K562 (cell line): ENCODE measurements around the gene KLK3. TPM values are rescaled to one million over a fixed set of nuclear protein-coding genes. Genes with fewer than 3 reads are reported as not detected.

ENCODE experiments used
- CC2D1A ChIP-seq: fragments of 450-650 bp; IDR thresholded peaks from 2 replicates; pipeline ENCODE4 v1.6.1; 2017; ENCODE audit warnings: mild to moderate bottlenecking
- ELF2 ChIP-seq: fragments of 250-450 bp; sonication (Bioruptor Pico); IDR thresholded peaks from 2 replicates; pipeline ENCODE4 v1.5.0; 2021; ENCODE audit warnings: mild to moderate bottlenecking
- L3MBTL2 ChIP-seq: fragments of 450-650 bp; IDR thresholded peaks from 2 replicates; pipeline ENCODE4 v1.6.1; 2016; ENCODE audit warnings: mild to moderate bottlenecking, moderate library complexity
- TAF15 ChIP-seq: fragments of 200-400 bp; formaldehyde crosslinking; IDR thresholded peaks from 2 replicates; pipeline ENCODE4 v1.6.1; 2017; ENCODE audit warnings: mild to moderate bottlenecking, low read depth, low read length, moderate library complexity
- polyA plus RNA-seq, 8 experiments: library from polyadenylated mRNA; depleted of rRNA in 4 of 8; stranded (reverse) in 5 of 8; unstranded in 3 of 8; fragments of >200 nt; fragmentation: Nextera tagmentation in 2 of 8; fragmentation: Illumina TruSeq in 1 of 8; extraction: Ambion mirVana in 2 of 8; extraction: Trizol in 1 of 8; gene quantifications; 2 replicates each; pipeline versions ENCODE4 v1.2.1 to v1.2.3, GENCODE V29; 2011 to 2014; ENCODE audit warnings: inconsistent platforms in 1 of 8, missing spikeins in 1 of 8
- total RNA-seq, 7 experiments: library from RNA; depleted of rRNA in 6 of 7; stranded (reverse); fragments of >200 nt in 6 of 7; fragmentation: Illumina TruSeq in 2 of 7; extraction: Trizol in 2 of 7; gene quantifications; 2 replicates each; pipeline versions ENCODE4 v1.2.1 to v1.2.3, GENCODE V29; 2011 to 2021; ENCODE audit warnings: low replicate concordance in 1 of 7
- TF ChIP-seq, protein P1 (sequence below), 2 experiments: fragments of 450-650 bp in 1 of 2; sonication (generic) in 1 of 2; formaldehyde crosslinking in 1 of 2; IDR thresholded peaks; 2 replicates each; pipeline versions ENCODE4 v1.7.1 to v1.9.0; 2016 to 2022; ENCODE audit warnings: inconsistent platforms in 1 of 2, mild to moderate bottlenecking in 1 of 2, missing genetic modification reagents in 1 of 2
- TF ChIP-seq, protein P2 (sequence below): sonication (generic); formaldehyde crosslinking; IDR thresholded peaks from 2 replicates; pipeline ENCODE4 v1.8.0; 2022; ENCODE audit warnings: mild to moderate bottlenecking, missing genetic modification reagents
- TF ChIP-seq, protein P3 (sequence below): fragments of 250-450 bp; sonication (Bioruptor Pico); IDR thresholded peaks from 2 replicates; pipeline ENCODE4 v1.5.0; 2021; ENCODE audit warnings: mild to moderate bottlenecking, borderline replicate concordance
- TF ChIP-seq, protein P4 (sequence below): sonication (generic); formaldehyde crosslinking; IDR thresholded peaks from 2 replicates; pipeline ENCODE4 v1.8.0; 2022; ENCODE audit warnings: mild to moderate bottlenecking, low read depth, missing genetic modification reagents

The KLK3 gene
- total and polyA plus RNA-seq, 9 of the 15 experiments (the other 6 are each of a cell fraction or from before 2014, with no cell fraction given), result not detected

DNA sequence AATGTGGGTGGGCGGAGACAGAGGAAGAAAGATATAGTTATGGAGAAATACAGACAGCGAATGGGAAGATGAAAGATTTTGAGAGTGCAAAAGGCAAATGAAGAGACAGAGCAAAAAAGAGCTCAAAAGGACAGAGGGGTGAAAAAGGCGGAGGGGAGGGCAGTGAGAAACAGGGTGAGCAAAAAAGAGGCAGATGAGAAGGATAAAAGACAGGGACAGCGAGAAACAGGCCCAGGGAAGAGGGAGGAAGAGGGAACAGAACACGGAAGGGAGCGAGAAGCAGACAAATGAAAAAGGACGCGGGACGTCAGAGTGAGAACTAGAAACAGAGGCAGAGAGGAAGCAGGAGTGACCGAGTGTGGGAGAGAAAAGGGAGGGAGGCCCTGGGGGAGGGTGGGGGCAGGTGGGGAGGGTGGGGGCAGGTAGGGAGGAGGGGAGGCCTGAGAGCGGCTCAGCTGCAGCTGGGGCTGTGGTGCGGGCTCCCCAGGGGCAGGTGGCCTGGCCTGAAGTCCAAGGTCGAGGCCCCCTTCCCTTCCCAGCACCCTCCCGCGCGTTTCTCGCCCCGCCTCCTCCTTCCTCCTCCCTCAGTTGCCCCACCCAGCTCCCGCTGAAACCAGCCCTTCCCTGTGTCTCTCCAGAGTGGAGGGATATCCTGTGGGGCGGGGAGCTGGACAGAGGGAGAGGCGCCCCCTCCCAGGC lies 34.0 kb upstream of the KLK3 start (continued):
- TF ChIP-seq, protein P1, sequence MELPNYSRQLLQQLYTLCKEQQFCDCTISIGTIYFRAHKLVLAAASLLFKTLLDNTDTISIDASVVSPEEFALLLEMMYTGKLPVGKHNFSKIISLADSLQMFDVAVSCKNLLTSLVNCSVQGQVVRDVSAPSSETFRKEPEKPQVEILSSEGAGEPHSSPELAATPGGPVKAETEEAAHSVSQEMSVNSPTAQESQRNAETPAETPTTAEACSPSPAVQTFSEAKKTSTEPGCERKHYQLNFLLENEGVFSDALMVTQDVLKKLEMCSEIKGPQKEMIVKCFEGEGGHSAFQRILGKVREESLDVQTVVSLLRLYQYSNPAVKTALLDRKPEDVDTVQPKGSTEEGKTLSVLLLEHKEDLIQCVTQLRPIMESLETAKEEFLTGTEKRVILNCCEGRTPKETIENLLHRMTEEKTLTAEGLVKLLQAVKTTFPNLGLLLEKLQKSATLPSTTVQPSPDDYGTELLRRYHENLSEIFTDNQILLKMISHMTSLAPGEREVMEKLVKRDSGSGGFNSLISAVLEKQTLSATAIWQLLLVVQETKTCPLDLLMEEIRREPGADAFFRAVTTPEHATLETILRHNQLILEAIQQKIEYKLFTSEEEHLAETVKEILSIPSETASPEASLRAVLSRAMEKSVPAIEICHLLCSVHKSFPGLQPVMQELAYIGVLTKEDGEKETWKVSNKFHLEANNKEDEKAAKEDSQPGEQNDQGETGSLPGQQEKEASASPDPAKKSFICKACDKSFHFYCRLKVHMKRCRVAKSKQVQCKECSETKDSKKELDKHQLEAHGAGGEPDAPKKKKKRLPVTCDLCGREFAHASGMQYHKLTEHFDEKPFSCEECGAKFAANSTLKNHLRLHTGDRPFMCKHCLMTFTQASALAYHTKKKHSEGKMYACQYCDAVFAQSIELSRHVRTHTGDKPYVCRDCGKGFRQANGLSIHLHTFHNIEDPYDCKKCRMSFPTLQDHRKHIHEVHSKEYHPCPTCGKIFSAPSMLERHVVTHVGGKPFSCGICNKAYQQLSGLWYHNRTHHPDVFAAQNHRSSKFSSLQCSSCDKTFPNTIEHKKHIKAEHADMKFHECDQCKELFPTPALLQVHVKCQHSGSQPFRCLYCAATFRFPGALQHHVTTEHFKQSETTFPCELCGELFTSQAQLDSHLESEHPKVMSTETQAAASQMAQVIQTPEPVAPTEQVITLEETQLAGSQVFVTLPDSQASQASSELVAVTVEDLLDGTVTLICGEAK (IDR thresholded peaks at IDR 0.05), result peak; percentile 72
- TF ChIP-seq, protein P1 (CRISPR knock-in tag; IDR thresholded peaks at IDR 0.05), result no peak
- TF ChIP-seq L3MBTL2 (peak; percentile 90), TAF15 (no peak), CC2D1A (peak; percentile 20; the same call in 1 of the 2 replicates), ELF2 (CRISPR knock-in tag) (no peak)
- TF ChIP-seq, protein P2, sequence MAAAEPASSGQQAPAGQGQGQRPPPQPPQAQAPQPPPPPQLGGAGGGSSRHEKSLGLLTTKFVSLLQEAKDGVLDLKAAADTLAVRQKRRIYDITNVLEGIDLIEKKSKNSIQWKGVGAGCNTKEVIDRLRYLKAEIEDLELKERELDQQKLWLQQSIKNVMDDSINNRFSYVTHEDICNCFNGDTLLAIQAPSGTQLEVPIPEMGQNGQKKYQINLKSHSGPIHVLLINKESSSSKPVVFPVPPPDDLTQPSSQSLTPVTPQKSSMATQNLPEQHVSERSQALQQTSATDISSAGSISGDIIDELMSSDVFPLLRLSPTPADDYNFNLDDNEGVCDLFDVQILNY (CRISPR knock-in tag), result no peak
- TF ChIP-seq, protein P3, sequence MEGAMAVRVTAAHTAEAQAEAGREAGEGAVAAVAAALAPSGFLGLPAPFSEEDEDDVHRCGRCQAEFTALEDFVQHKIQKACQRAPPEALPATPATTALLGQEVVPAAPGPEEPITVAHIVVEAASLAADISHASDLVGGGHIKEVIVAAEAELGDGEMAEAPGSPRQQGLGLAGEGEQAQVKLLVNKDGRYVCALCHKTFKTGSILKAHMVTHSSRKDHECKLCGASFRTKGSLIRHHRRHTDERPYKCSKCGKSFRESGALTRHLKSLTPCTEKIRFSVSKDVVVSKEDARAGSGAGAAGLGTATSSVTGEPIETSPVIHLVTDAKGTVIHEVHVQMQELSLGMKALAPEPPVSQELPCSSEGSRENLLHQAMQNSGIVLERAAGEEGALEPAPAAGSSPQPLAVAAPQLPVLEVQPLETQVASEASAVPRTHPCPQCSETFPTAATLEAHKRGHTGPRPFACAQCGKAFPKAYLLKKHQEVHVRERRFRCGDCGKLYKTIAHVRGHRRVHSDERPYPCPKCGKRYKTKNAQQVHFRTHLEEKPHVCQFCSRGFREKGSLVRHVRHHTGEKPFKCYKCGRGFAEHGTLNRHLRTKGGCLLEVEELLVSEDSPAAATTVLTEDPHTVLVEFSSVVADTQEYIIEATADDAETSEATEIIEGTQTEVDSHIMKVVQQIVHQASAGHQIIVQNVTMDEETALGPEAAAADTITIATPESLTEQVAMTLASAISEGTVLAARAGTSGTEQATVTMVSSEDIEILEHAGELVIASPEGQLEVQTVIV (CRISPR knock-in tag), result no peak
- TF ChIP-seq, protein P4, sequence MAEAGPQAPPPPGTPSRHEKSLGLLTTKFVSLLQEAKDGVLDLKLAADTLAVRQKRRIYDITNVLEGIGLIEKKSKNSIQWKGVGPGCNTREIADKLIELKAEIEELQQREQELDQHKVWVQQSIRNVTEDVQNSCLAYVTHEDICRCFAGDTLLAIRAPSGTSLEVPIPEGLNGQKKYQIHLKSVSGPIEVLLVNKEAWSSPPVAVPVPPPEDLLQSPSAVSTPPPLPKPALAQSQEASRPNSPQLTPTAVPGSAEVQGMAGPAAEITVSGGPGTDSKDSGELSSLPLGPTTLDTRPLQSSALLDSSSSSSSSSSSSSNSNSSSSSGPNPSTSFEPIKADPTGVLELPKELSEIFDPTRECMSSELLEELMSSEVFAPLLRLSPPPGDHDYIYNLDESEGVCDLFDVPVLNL (CRISPR knock-in tag), result no peak
